ENCODE measurements around the gene KSR2. TPM values are rescaled to one million over a fixed set of nuclear protein-coding genes. Genes with fewer than 3 reads are reported as not detected.

KSR2 gene
- total RNA-seq, 1 experiment from 2014 or later, result 0.02 TPM

DNA sequence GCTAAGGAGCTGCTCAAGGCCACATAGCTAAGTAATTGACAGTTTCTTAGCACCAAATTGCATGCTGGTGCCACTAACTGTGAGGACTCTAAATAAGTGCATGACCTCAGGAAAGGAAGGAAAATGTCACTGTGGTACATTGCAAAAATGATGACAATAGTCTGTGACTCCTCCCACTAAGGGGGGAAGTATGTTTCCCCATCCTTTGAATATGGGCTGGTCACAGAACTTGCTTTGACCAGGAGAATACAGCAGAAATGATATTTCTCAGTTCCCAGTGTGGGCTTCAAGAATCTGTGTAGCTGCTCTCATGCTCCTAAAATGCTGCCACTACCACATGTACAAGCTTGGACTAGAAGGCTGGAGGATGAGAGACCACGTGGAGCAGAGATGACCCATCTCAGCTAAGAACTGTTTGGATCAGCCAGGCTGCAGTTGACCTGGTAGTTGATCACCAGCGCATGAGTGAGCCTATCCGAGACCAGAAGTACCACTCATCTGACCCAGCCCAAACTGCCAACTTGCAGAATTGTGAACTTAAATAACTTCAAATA lies 565.1 kb downstream of the KSR2 start:
- H3K36me3 Mint-ChIP-seq (ENCODE audit: insufficient read depth, unreplicated experiment), result no peaks in the 10 kb centered on the region
- H3K9me3 Mint-ChIP-seq (ENCODE audit: unreplicated experiment), result peaks cover 7% of the 10 kb centered on the region
- H3K4me1 Mint-ChIP-seq (ENCODE audit: insufficient read depth, unreplicated experiment), result no peaks in the 10 kb centered on the region
- BruUV-seq (replicated peaks), result no TSS peak
- intact Hi-C loops (cut with micrococcal nuclease), result no loop called here
- H3K27me3 Mint-ChIP-seq (ENCODE audit: insufficient read depth, unreplicated experiment), result no peaks in the 10 kb centered on the region
- ChIA-PET CTCF (interaction anchor here (0.7 to 1.3 kb wide), 2 partner anchors 434 to 452 kb away, joined by 3 read pairs; no protein-coding TSS in a partner anchor), POLR2A (interaction anchor here (0.6 kb wide), 1 partner anchor 731 kb away, joined by 3 read pairs; no protein-coding TSS in a partner anchor)
- no peak overlapping the region for H3K4me3 Mint-ChIP-seq (ENCODE audit: unreplicated experiment)
- TF ChIP-seq CTCF (IDR thresholded peaks at IDR 0.05; ENCODE audit: unreplicated experiment), result no peak
- no peak overlapping the region for H3K27ac Mint-ChIP-seq (ENCODE audit: low read depth, unreplicated experiment)
- no peak for DNase-seq (ENCODE audit: unreplicated experiment)

Other genes starting within 250 kb of the KSR2 start
- 10.1 and 13.9 TPM in 2 replicates for gene RFC5, start 47.7 kb upstream of the KSR2 start, total RNA-seq (2022)
- 55.9 and 99.8 TPM in 2 replicates for gene WSB2, start 92.2 kb upstream of the KSR2 start, total RNA-seq (2022)
- gene VSIG10, start 135.0 kb upstream of the KSR2 start, total RNA-seq (2022), result 10.9 and 17.3 TPM in 2 replicates
- gene PEBP1, start 167.1 kb upstream of the KSR2 start, total RNA-seq (2022), result 91.4 and 117 TPM in 2 replicates

Measured in MCF 10A (cell line).